Natural killer cell (primary cell): ENCODE results near the gene CISTR. TPM values are rescaled to one million over a fixed set of nuclear protein-coding genes. Genes with fewer than 3 reads are reported as not detected.

Source experiments
- ATAC-seq, 3 donors: fragments of 150-1000 bp in 2 of 3; fragments of 200-7000 bp in 1 of 3; cut with Tn5 transposase; 1 replicate in 1 of 3; 2 replicates in 2 of 3; pipeline ENCODE4 v1.10.0; 2021; ENCODE audit warnings: mild to moderate bottlenecking in 2 of 3, moderate library complexity in 2 of 3
- DNase-seq, 2 donors: peaks; one replicate each; pipeline versions ENCODE4 v3.0.0 to v3.0.0-alpha.2; 2013 to 2021; ENCODE audit warnings: mixed read lengths in 1 of 2
- H3K27ac ChIP-seq: one replicate; pipeline ENCODE4 v1.5.1; 2013; ENCODE audit warnings: mild to moderate bottlenecking, low read length
- H3K27me3 ChIP-seq: one replicate; pipeline ENCODE4 v1.6.1; 2013; ENCODE audit warnings: low read length; ENCODE audit not compliant: control insufficient read depth, insufficient read depth
- H3K36me3 ChIP-seq: one replicate; pipeline ENCODE4 v1.6.1; 2013; ENCODE audit warnings: low read length; ENCODE audit not compliant: control insufficient read depth, insufficient read depth
- H3K4me1 ChIP-seq: one replicate; pipeline ENCODE4 v1.6.1; 2013; ENCODE audit warnings: low read length; ENCODE audit not compliant: control insufficient read depth, insufficient read depth
- H3K4me3 ChIP-seq: one replicate; pipeline ENCODE4 v1.5.1; 2013; ENCODE audit warnings: low read length
- H3K9me3 ChIP-seq: one replicate; pipeline ENCODE4 v1.6.1; 2013; ENCODE audit warnings: low read length; ENCODE audit not compliant: control insufficient read depth, insufficient read depth
- H3K27ac Mint-ChIP-seq, 2 donors: one replicate each; pipeline ENCODE4 v1.8.0; 2022; ENCODE audit warnings: mild to moderate bottlenecking in 2 of 2, mixed read lengths in 2 of 2, moderate library complexity in 1 of 2
- H3K27me3 Mint-ChIP-seq, 2 donors: one replicate each; pipeline ENCODE4 v1.8.0; 2022; ENCODE audit warnings: low read depth in 2 of 2, mixed read lengths in 2 of 2
- H3K36me3 Mint-ChIP-seq: one replicate; pipeline ENCODE4 v1.8.0; 2022; ENCODE audit warnings: mixed read lengths
- H3K4me1 Mint-ChIP-seq, 2 donors: one replicate each; pipeline ENCODE4 v1.8.0; 2022; ENCODE audit warnings: mixed read lengths in 2 of 2
- H3K4me3 Mint-ChIP-seq: one replicate; pipeline ENCODE4 v1.8.0; 2022; ENCODE audit warnings: mild to moderate bottlenecking, moderate library complexity, mixed read lengths
- H3K9me3 Mint-ChIP-seq, 2 donors: one replicate each; pipeline ENCODE4 v1.8.0; 2022; ENCODE audit warnings: mixed read lengths in 2 of 2
- WGBS: methylation state at CpG from one replicate; pipeline ENCODE4 v1.1.7; 2013; ENCODE audit warnings: missing lambda C conversion rate; ENCODE audit not compliant: insufficient coverage; 5-methylcytosine and 5-hydroxymethylcytosine counted together
- intact Hi-C: fragments of 100-400 bp; cut with micrococcal nuclease; formaldehyde crosslinking; loops from one replicate; pipeline ENCODE4 v1.14.2; 2022
- total RNA-seq, 4 donors: library from RNA; stranded (reverse); fragments of 120-200 nt in 1 of 4; gene quantifications; one replicate each; pipeline versions ENCODE4 v1.2.3 to v1.2.4, GENCODE V29; 2013 to 2022
- TF ChIP-seq, protein P1 (sequence below): fragments of 200-600 bp; IDR thresholded peaks from one replicate; pipeline ENCODE4 v1.8.0; 2022; ENCODE audit warnings: antibody characterized with exemption

CISTR gene
- total RNA-seq, 3 donors from 2014 or later (not counting 1 experiment from before 2014, with no cell fraction given), result not detected

DNA sequence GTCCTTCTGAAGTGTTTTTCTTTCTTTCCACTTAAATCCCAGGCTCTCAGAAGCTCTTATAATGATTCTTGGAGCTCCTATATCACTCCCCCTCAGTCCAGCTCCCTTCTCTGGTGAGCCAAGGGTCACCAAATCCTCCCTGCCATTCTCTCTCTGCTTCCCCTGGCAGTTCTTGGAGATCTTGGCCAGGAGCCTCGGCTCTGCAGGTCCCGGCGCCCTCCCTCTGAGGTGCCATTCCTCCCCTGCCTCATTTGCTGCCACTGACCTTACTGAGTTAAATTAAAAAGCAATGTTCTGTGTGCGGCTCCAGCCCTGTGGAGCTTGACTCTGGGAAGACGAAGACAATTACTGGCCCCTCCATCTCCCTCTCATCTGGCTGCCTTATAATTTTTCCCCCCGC, 7.0 kb downstream of the CISTR start:
- H3K4me1 ChIP-seq, result peaks cover 25% of the 10 kb centered on the region
- H3K36me3 ChIP-seq, result no peaks in the 10 kb centered on the region
- no peak overlapping the region for H3K27ac Mint-ChIP-seq
- H3K36me3 Mint-ChIP-seq, result no peaks in the 10 kb centered on the region
- peaks cover 34 to 47% of the 10 kb centered on the region in 2 donors for H3K27me3 Mint-ChIP-seq
- TF ChIP-seq, protein P1, sequence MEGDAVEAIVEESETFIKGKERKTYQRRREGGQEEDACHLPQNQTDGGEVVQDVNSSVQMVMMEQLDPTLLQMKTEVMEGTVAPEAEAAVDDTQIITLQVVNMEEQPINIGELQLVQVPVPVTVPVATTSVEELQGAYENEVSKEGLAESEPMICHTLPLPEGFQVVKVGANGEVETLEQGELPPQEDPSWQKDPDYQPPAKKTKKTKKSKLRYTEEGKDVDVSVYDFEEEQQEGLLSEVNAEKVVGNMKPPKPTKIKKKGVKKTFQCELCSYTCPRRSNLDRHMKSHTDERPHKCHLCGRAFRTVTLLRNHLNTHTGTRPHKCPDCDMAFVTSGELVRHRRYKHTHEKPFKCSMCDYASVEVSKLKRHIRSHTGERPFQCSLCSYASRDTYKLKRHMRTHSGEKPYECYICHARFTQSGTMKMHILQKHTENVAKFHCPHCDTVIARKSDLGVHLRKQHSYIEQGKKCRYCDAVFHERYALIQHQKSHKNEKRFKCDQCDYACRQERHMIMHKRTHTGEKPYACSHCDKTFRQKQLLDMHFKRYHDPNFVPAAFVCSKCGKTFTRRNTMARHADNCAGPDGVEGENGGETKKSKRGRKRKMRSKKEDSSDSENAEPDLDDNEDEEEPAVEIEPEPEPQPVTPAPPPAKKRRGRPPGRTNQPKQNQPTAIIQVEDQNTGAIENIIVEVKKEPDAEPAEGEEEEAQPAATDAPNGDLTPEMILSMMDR, result no peak
- DNase-seq (no peak), ATAC-seq (no peak)
- intact Hi-C loops, result no loop called here
- H3K4me3 ChIP-seq, result no peak overlapping the region
- H3K27me3 ChIP-seq, result peaks cover 40% of the 10 kb centered on the region
- H3K9me3 Mint-ChIP-seq, result no peaks in the 10 kb centered on the region
- H3K9me3 ChIP-seq, result no peaks in the 10 kb centered on the region
- H3K4me3 Mint-ChIP-seq, result no peak overlapping the region
- no peak overlapping the region for H3K27ac ChIP-seq
- 60% methylated on average over 6 of the region's 6 CpGs for WGBS
- peaks cover 21 to 22% of the 10 kb centered on the region in 2 donors for H3K4me1 Mint-ChIP-seq

DNA sequence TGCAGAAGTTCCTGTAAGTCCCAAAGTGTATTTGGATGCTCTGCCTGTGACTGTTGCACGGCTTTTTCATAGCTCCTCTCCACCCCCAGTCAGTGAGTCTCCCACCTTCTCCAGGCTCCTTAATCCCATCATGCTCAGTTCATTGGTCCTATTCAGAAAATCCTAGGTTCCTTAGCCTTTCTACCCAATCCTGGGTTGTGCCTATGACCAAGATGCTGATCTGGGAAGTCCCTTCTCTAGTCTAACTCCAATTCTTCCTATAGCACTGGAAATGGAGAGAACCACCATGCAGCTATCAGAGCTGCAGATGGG, 7.7 kb downstream of the CISTR start:
- Histone ChIP-seq H3K4me3 (no peak overlapping the region), H3K9me3 (no peaks in the 10 kb centered on the region), H3K27me3 (peaks cover 46% of the 10 kb centered on the region), H3K36me3 (no peaks in the 10 kb centered on the region), H3K27ac (no peak overlapping the region), H3K4me1 (peaks cover 32% of the 10 kb centered on the region)
- peaks cover 36 to 51% of the 10 kb centered on the region in 2 donors for H3K27me3 Mint-ChIP-seq
- no peak for DNase-seq
- H3K36me3 Mint-ChIP-seq, result no peaks in the 10 kb centered on the region
- TF ChIP-seq, protein P1, result no peak
- peaks cover 28% of the 10 kb centered on the region in 2 donors for H3K4me1 Mint-ChIP-seq
- H3K27ac Mint-ChIP-seq, result no peak overlapping the region
- no peak overlapping the region for H3K4me3 Mint-ChIP-seq
- intact Hi-C loops, result no loop called here
- no peaks in the 10 kb centered on the region for H3K9me3 Mint-ChIP-seq
- ATAC-seq, result no peak
- 89% methylated on average over 1 of the region's 1 CpG for WGBS

DNA sequence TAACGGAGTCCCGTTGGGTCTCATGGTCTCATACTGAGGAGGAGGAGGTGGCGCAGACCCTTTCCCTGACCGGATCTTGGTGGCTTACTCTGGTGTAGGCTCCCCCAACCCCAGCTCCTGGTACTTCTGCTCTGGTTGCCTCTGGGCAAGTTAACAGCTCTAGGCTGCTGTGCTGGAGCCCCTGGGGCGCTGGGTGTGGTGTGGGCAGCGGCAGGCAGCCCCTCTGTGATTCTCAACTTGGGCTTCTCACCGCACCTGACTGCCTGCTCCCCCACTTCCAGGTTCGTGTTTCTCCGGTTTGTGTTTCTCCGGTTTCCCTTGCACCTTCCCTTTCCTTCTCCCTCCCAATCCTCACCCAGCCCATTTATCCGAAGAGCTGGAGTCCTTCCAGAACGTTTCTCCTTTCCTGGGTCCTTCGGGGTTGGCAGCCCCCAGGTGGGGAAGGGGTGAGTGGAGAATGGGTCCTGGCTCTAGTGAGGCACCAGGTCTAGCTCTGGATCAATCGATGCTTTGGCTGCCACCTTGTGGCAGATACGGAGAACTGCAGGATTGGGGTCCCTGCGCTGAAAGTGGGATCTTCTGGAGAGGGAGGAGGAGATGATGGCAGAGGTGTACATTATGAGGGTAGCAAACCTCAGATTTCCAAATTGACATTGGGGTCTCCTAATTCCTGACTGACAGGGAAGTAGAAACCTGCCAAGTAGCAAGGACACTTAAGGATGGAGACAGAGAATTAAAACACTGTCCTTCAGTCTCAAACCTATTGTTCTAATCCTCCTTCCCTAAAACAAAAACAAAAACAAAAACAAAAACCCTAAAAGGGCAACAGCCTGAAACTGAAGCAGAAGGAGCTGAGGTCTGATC, 8.3 kb downstream of the CISTR start:
- no peaks in the 10 kb centered on the region for H3K36me3 ChIP-seq
- H3K27ac ChIP-seq, result no peak overlapping the region
- peaks cover 38% of the 10 kb centered on the region for H3K4me1 ChIP-seq
- DNase-seq (peak; percentile 43 to 84), ATAC-seq (peak; percentile 67 to 70 (median 69))
- TF ChIP-seq, protein P1, result peak; percentile 89
- Mint-ChIP-seq H3K27me3 (peaks cover 42 to 57% of the 10 kb centered on the region in 2 donors), H3K27ac (no peak overlapping the region), H3K36me3 (no peaks in the 10 kb centered on the region), H3K4me1 (peaks cover 34% of the 10 kb centered on the region in 2 donors), H3K4me3 (no peak overlapping the region), H3K9me3 (no peaks in the 10 kb centered on the region)
- H3K27me3 ChIP-seq, result peaks cover 51% of the 10 kb centered on the region
- intact Hi-C loops, result no loop called here
- WGBS, result 12% methylated on average over 16 of the region's 16 CpGs
- H3K4me3 ChIP-seq, result no peak overlapping the region
- no peaks in the 10 kb centered on the region for H3K9me3 ChIP-seq

DNA sequence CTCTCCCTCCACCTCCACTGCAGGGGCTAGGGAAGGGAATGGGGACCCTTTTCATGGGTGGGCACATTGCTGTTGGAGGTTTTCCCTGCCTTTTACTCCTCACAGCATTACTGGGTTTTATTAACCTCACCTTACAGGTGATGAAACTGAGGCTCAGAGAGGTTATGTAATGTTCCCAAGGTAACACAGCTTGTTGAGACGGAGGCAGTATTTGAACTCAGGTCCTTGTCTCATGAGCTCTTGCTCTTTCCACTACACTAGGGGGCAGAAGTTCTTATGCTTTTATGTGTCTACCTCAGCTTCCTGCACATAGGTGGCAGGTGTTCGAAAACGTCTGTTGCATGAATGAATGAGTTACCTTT, 11.7 kb downstream of the CISTR start:
- Mint-ChIP-seq H3K9me3 (no peaks in the 10 kb centered on the region), H3K36me3 (no peaks in the 10 kb centered on the region), H3K27ac (no peak overlapping the region), H3K27me3 (peaks cover 67 to 73% of the 10 kb centered on the region in 2 donors), H3K4me3 (no peak overlapping the region), H3K4me1 (peaks cover 19 to 30% of the 10 kb centered on the region in 2 donors)
- Histone ChIP-seq H3K4me3 (no peak overlapping the region), H3K27ac (no peak overlapping the region), H3K36me3 (no peaks in the 10 kb centered on the region), H3K4me1 (peaks cover 27% of the 10 kb centered on the region), H3K27me3 (peaks cover 58% of the 10 kb centered on the region), H3K9me3 (no peaks in the 10 kb centered on the region)
- DNase-seq, result no peak
- intact Hi-C loops, result no loop called here
- 70% methylated on average over 3 of the region's 3 CpGs for WGBS
- ATAC-seq, result no peak
- TF ChIP-seq, protein P1, result no peak
